Calu3 (cell line): Measurements from ENCODE around the gene DNAAF8. TPM values are rescaled to one million over a fixed set of nuclear protein-coding genes. Genes with fewer than 3 reads are reported as not detected.

Experiments
- BruUV-seq: library from RNA; stranded (reverse); fragments of 400-500 nt; replicated peaks from 2 replicates; lab custom pipeline; 2021; lab: Mats Ljungman, UMichigan
- CTCF ChIA-PET: fragments of 300-600 bp; sonication (Branson Sonifier 250); formaldehyde crosslinking; loops from one replicate; lab custom pipeline; 2022; ENCODE audit warnings: antibody characterized with exemption; lab: Charles Lee
- DNase-seq: peaks from one replicate; pipeline ENCODE4 v3.0.0; 2022
- H3K27ac Mint-ChIP-seq: one replicate; pipeline ENCODE4 v1.8.0; 2022; ENCODE audit warnings: mixed read lengths; ENCODE audit not compliant: unreplicated experiment
- H3K27me3 Mint-ChIP-seq: one replicate; pipeline ENCODE4 v1.8.0; 2022; ENCODE audit warnings: mixed read lengths; ENCODE audit not compliant: unreplicated experiment
- H3K36me3 Mint-ChIP-seq: one replicate; pipeline ENCODE4 v1.8.0; 2022; ENCODE audit warnings: mild to moderate bottlenecking, moderate library complexity, mixed read lengths; ENCODE audit not compliant: insufficient read depth, unreplicated experiment
- H3K4me1 Mint-ChIP-seq: one replicate; pipeline ENCODE4 v1.8.0; 2022; ENCODE audit warnings: mild to moderate bottlenecking, low read depth, mixed read lengths; ENCODE audit not compliant: unreplicated experiment
- H3K4me3 Mint-ChIP-seq: one replicate; pipeline ENCODE4 v1.8.0; 2022; ENCODE audit warnings: mild to moderate bottlenecking, low read depth, moderate library complexity, mixed read lengths; ENCODE audit not compliant: unreplicated experiment
- H3K9me3 Mint-ChIP-seq: one replicate; pipeline ENCODE4 v1.8.0; 2022; ENCODE audit warnings: low read depth, mixed read lengths; ENCODE audit not compliant: unreplicated experiment
- CTCF ChIP-seq: fragments of 200-600 bp; IDR thresholded peaks from one replicate; pipeline ENCODE4 v1.8.0; 2022; ENCODE audit warnings: antibody characterized with exemption; ENCODE audit not compliant: unreplicated experiment
- intact Hi-C: fragments of 100-400 bp; cut with micrococcal nuclease; formaldehyde crosslinking; loops from one replicate; pipeline ENCODE4 v1.10.0; 2022; ENCODE audit not compliant: unreplicated experiment
- total RNA-seq: library from RNA; stranded (reverse); gene quantifications from 2 replicates; pipeline ENCODE4 v1.2.3, GENCODE V29; 2022

Gene DNAAF8
- total RNA-seq, 1 experiment from 2014 or later, result 1.8 TPM

DNA sequence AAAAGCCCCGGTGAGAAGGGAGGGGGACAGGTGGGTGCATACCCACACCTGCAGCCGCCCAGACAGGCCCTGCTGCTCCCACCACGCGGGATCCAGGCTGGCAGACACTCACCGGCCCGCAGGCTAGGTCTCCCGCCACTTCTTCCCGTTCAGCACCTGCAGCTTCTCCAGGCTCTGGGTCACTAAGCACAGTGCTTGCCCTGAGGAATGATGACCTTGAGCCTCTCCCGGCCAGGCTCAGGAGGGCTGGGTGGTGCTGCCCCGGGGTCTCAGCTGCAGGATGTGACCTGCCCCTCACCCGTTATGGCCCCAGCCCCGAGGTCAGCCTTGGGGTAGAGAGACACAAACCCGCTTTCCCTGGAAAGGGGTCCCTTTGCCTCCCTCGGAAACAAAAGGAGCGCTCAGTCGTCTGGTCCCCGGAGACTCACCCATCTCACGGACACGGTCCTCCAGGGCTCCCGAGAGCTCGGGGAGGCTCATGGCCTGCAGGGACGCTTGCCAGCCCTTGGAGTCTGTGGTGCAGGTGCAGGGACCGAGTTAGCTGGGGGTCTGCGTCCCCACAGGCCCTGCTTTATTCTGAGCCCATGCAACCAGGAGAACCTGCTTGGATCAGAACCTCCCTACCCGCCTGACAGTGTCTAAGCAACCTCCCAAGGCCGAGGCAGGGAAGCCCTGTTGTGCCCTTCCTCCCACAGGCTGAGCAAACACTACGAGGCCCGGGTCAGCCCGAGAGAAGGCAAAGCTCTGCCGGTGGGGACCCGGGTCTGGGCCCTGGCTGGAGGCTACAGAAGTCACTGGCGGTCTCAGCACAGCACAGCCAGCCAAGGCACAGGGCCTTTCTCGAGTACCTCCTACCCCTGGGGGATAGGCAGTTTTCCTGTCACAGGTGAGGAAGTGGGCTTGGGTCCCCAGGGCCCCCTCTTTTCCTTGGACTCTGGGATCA, 37.2 kb upstream of the DNAAF8 start:
- Mint-ChIP-seq H3K36me3 (peaks cover 85% of the 10 kb centered on the region), H3K4me3 (peak overlapping the region; percentile 14), H3K9me3 (no peaks in the 10 kb centered on the region), H3K27me3 (no peaks in the 10 kb centered on the region), H3K27ac (peak overlapping the region; percentile 63), H3K4me1 (peaks cover under 1% of the 10 kb centered on the region)
- TF ChIP-seq CTCF, result no peak
- CTCF ChIA-PET, result no interaction called here
- BruUV-seq, result no TSS peak
- no peak for DNase-seq
- intact Hi-C loops, result no loop called here

GRCh38 chr16:4697848-4698291, 36.5 kb upstream of the DNAAF8 start:
- CTCF ChIA-PET, result no interaction called here
- Mint-ChIP-seq H3K9me3 (no peaks in the 10 kb centered on the region), H3K4me3 (no peak overlapping the region), H3K27ac (no peak overlapping the region), H3K4me1 (peaks cover 8% of the 10 kb centered on the region), H3K27me3 (no peaks in the 10 kb centered on the region), H3K36me3 (peaks cover 81% of the 10 kb centered on the region)
- intact Hi-C loops, result no loop called here
- DNase-seq, result no peak
- no peak for TF ChIP-seq CTCF
- no TSS peak for BruUV-seq

DNA sequence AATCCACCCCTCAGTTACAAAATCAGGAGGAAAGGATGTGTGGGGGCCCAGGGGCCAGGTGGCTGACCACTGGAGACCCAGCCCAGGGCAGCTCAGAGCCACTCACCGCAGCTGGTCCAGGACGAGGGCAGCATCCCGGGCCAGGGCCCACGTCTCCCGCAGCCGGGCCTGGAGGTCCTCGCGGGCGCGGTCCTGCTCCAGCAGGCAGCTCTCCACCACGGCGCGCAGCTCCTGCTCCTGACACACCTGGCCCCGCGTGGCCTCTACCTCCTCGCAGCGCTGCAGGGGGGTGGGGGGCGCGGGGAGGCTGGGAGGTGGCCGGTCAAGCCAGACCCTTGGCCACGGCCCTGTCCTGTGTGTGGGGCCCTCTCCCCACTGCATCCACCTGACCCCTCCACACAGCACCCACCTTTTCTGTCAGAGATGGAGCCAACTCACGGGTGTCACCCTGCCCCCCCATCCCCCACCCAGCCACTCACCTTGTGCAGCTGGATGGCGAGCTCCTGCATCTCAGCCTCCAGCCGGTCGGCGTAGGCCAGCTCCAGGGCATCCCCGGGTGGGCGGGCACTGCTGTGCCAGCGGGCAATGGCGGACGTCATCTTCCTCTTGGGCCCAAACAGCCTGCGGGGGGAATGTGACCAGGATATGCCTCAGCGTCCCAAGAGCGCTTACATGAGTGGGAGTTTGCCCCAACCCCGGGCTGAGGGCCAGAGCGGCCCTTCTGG, 35.9 kb upstream of the DNAAF8 start:
- intact Hi-C loops, result no loop called here
- Mint-ChIP-seq H3K36me3 (peaks cover 75% of the 10 kb centered on the region), H3K9me3 (no peaks in the 10 kb centered on the region), H3K27ac (no peak overlapping the region), H3K27me3 (no peaks in the 10 kb centered on the region), H3K4me3 (no peak overlapping the region), H3K4me1 (peaks cover 13% of the 10 kb centered on the region)
- BruUV-seq, result no TSS peak
- CTCF ChIA-PET, result interaction anchor here (0.6 kb wide), 2 partner anchors 235 to 325 kb away, joined by 5 read pairs; no protein-coding TSS in a partner anchor
- no peak for TF ChIP-seq CTCF
- DNase-seq, result no peak

DNA sequence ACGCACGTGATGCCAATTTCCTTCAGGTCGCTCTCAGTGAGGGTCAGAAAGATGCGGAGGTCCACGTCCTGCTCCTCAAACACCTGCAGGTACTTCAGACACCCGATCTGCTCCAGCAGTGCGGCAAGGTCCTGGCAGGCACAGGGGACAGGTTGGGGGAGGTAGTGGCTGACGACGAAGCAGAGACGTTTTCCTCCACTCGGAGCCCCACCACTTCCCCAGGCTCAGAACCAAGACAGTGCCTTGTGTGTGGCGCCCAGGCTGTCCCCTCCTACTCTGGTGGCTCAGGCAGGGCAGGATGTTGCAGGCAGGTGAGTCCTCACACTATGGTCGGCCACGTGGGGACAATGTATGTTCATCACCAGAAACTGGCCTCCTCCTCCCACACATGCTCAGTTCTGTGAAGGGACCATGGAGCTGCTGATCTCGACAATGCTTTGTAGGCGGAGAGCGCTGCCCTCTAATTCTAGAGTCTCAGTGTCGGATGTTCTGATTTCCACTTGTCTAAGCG, 35.2 kb upstream of the DNAAF8 start:
- peak overlapping the region; percentile 39 for H3K27ac Mint-ChIP-seq
- H3K36me3 Mint-ChIP-seq, result peaks cover 69% of the 10 kb centered on the region
- TF ChIP-seq CTCF, result no peak
- H3K4me3 Mint-ChIP-seq, result no peak overlapping the region
- no peaks in the 10 kb centered on the region for H3K27me3 Mint-ChIP-seq
- BruUV-seq, result no TSS peak
- intact Hi-C loops, result no loop called here
- peaks cover 13% of the 10 kb centered on the region for H3K4me1 Mint-ChIP-seq
- CTCF ChIA-PET, result interaction anchor here (0.6 kb wide), 2 partner anchors 235 to 324 kb away, joined by 5 read pairs; no protein-coding TSS in a partner anchor
- no peaks in the 10 kb centered on the region for H3K9me3 Mint-ChIP-seq
- no peak for DNase-seq
